CD4-positive, alpha-beta T cell treated with Interleukin-4 for 4 hours (primary cell): ENCODE measurements around the gene TM9SF3.
"Not testable (repeated sequence)": the region's sequence is repeated elsewhere in the genome, so short reads cannot be mapped to it uniquely, and the experiment has no call there.

Source experiments
- DNase-seq: peaks from one replicate; pipeline ENCODE4 v3.0.0-alpha.2; 2020

Gene TM9SF3

GRCh38 chr10:96565774-96566173 is 21.0 kb downstream of the TM9SF3 start:
- peak; percentile 33 for DNase-seq

GRCh38 chr10:96560966-96561887 is 25.6 kb downstream of the TM9SF3 start:
- DNase-seq, result no peak

GRCh38 chr10:96560489-96560888 is 26.3 kb downstream of the TM9SF3 start:
- no peak for DNase-seq

GRCh38 chr10:96556003-96556402 is 30.8 kb downstream of the TM9SF3 start:
- DNase-seq, result peak; percentile 8

- DNase-seq, result no peak
These were observed 31.5 kb downstream of the TM9SF3 start for GRCh38 chr10:96555330-96555729.

- no peak for DNase-seq
These were observed 38.2 kb downstream of the TM9SF3 start for GRCh38 chr10:96548589-96548988.

- not testable (repeated sequence) for DNase-seq
These were observed 41.3 kb downstream of the TM9SF3 start for GRCh38 chr10:96545558-96545957.

GRCh38 chr10:96541921-96542320 is 44.9 kb downstream of the TM9SF3 start:
- DNase-seq, result no peak

- DNase-seq, result no peak
These were observed 46.6 kb downstream of the TM9SF3 start for GRCh38 chr10:96540240-96540639.

- no peak for DNase-seq
These were observed 48.1 kb downstream of the TM9SF3 start for GRCh38 chr10:96538683-96539082.

- no peak for DNase-seq
These were observed 50.7 kb downstream of the TM9SF3 start for GRCh38 chr10:96536129-96536528.

GRCh38 chr10:96532523-96532922 is 54.3 kb downstream of the TM9SF3 start:
- no peak for DNase-seq

- no peak for DNase-seq
These were observed 57.1 kb downstream of the TM9SF3 start for GRCh38 chr10:96529634-96530279.

- no peak for DNase-seq
These were observed 62.1 kb downstream of the TM9SF3 start for GRCh38 chr10:96524741-96525140.

GRCh38 chr10:96517284-96517683 is 69.5 kb downstream of the TM9SF3 start:
- DNase-seq, result no peak

- no peak for DNase-seq
These were observed 70.5 kb downstream of the TM9SF3 start for GRCh38 chr10:96516337-96516736.

- peak; percentile 49 for DNase-seq
These were observed 72.9 kb downstream of the TM9SF3 start, which contains the start of gene TLL2 for GRCh38 chr10:96513698-96514561. Gene TLL2 (minus strand): TSS chr10:96513926. CDS start chr10:96513685, 241 bp downstream.

- DNase-seq, result peak; percentile 30
These were observed 73.5 kb downstream of the TM9SF3 start for GRCh38 chr10:96513305-96513697.

- DNase-seq, result no peak
These were observed 74.1 kb downstream of the TM9SF3 start for GRCh38 chr10:96512524-96513304.

GRCh38 chr10:96511044-96511945 is 75.5 kb downstream of the TM9SF3 start:
- DNase-seq, result peak; percentile 15

- no peak for DNase-seq
These were observed 77.7 kb downstream of the TM9SF3 start for GRCh38 chr10:96509017-96509641.
